Uterus (tissue), 4 donors: ENCODE measurements around the gene PPARA. TPM values are rescaled to one million over a fixed set of nuclear protein-coding genes. Genes with fewer than 3 reads are reported as not detected.

ENCODE experiments used
- DNase-seq, 2 donors: peaks; one replicate each; pipeline ENCODE4 v3.0.0-alpha.2; 2019 to 2020
- H3K27ac ChIP-seq, 2 donors: fragments of 200-600 bp; sonication (generic); 1 replicate in 1 of 2; 2 replicates in 1 of 2; pipeline ENCODE4 v1.5.1; 2016 to 2018
- H3K27me3 ChIP-seq, 2 donors: fragments of 200-600 bp; sonication (generic); one replicate each; pipeline ENCODE4 v1.5.1; 2018 to 2019; ENCODE audit warnings: control low read depth in 1 of 2
- H3K36me3 ChIP-seq, 2 donors: fragments of 200-600 bp; sonication (generic); one replicate each; pipeline ENCODE4 v1.5.1; 2019; ENCODE audit warnings: control low read depth in 1 of 2
- H3K4me1 ChIP-seq, 2 donors: fragments of 200-600 bp; sonication (generic); one replicate each; pipeline ENCODE4 v1.5.1; 2018 to 2019; ENCODE audit warnings: control low read depth in 1 of 2
- H3K4me3 ChIP-seq, 2 donors: fragments of 200-600 bp; sonication (generic); 1 replicate in 1 of 2; 2 replicates in 1 of 2; pipeline ENCODE4 v1.5.1; 2018 to 2019; ENCODE audit warnings: mild to moderate bottlenecking in 1 of 2
- H3K9me3 ChIP-seq, 2 donors: fragments of 200-600 bp; sonication (generic); one replicate each; pipeline ENCODE4 v1.5.1; 2019; ENCODE audit warnings: control low read depth in 1 of 2
- CTCF ChIP-seq, 4 experiments: fragments of 200-600 bp in 2 of 4; fragments of 450-650 bp in 2 of 4; sonication (generic) in 2 of 4; IDR thresholded peaks; one replicate each; pipeline ENCODE4 v1.5.1; 2016 to 2019; ENCODE audit warnings: antibody characterized with exemption in 4 of 4, mild to moderate bottlenecking in 2 of 4, moderate library complexity in 1 of 4
- POLR2A ChIP-seq, 2 donors: fragments of 450-650 bp; IDR thresholded peaks; one replicate each; pipeline ENCODE4 v1.6.1; 2016; ENCODE audit warnings: antibody characterized with exemption in 2 of 2, mild to moderate bottlenecking in 1 of 2, moderate library complexity in 1 of 2
- intact Hi-C: fragments of 100-400 bp; cut with DNase I; formaldehyde crosslinking; loops from one replicate; pipeline ENCODE4 v1.15.1; 2023; ENCODE audit warnings: low total_unique reads
- total RNA-seq, 4 donors: library from RNA; depleted of rRNA in 3 of 4; stranded (reverse); fragments of >200 nt in 3 of 4; gene quantifications; one replicate each; pipeline versions ENCODE4 v1.1.0 to v1.2.4, GENCODE V29; 2014 to 2023
- donor health status: DM: yes; HTN: yes; CAD: no.

Gene PPARA
- total RNA-seq, 4 donors from 2014 or later = 1.8 to 24.8 (median 14.0) TPM

DNA sequence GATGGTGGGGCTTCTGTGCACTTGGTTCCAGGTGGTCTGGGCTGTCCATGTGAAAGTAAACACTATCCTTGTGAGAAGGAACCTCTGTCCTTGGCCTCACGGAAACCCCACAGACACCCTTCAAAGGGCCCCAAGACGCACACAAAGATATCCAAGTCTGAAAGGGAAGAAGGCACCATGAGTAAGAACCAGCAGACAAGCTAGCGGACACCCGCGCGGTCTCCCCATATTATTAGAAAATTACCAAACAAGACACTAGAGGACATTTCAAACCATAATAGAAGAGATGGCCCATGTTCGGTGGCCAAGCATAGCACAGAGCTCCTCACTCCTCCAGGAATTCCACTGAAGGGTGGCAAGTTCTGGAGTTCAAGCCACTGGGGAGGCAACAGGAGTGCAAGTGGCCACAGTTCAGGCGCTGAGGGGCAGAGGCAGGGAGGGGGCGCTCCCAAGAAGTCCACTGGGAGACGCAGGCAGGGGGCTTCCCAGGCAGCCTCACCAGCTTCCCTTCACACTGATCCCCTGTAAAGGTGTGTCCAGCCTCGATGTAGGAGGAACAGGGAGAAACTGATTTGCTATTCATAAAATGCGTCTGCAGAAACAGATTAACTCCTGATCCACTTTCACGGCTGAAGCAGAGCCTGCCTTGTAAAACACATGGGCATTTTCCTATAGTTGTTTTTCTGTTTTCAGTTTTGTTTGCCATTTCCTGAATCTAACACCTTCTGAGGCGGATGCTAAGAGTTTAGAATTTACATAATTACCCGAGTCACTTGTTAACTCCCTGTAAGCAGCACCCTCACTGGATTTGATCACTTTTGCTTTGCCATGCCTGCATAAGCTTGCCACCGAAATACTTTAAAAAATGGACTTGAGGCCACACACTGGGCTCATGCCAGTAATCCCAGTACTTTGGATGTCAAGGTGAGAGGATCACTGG lies 9.1 kb upstream of the PPARA start:
- intact Hi-C loops = no loop called here
- Histone ChIP-seq H3K27ac (no peak overlapping the region), H3K4me1 (no peaks in the 10 kb centered on the region), H3K36me3 (no peaks in the 10 kb centered on the region), H3K9me3 (no peaks in the 10 kb centered on the region), H3K4me3 (no peak overlapping the region), H3K27me3 (no peaks in the 10 kb centered on the region)
- DNase-seq = no peak
- TF ChIP-seq CTCF (IDR thresholded peaks at IDR 0.05) (no peak), POLR2A (IDR thresholded peaks at IDR 0.05) (no peak)

- intact Hi-C loops = no loop called here
- Histone ChIP-seq H3K4me3 (no peak overlapping the region), H3K9me3 (no peaks in the 10 kb centered on the region), H3K36me3 (no peaks in the 10 kb centered on the region), H3K27me3 (no peaks in the 10 kb centered on the region), H3K27ac (no peak overlapping the region), H3K4me1 (no peaks in the 10 kb centered on the region)
- TF ChIP-seq POLR2A (IDR thresholded peaks at IDR 0.05) = no peak
- TF ChIP-seq CTCF (IDR thresholded peaks at IDR 0.05) = no peak
- no peak for DNase-seq
Observed at GRCh38 chr22:46142548-46143490, 7.5 kb upstream of the PPARA start.

GRCh38 chr22:46143491-46144147 lies 6.7 kb upstream of the PPARA start:
- DNase-seq = no peak
- intact Hi-C loops = no loop called here
- H3K4me3 ChIP-seq = no peak overlapping the region
- H3K27me3 ChIP-seq = no peaks in the 10 kb centered on the region
- TF ChIP-seq POLR2A (IDR thresholded peaks at IDR 0.05) = no peak
- TF ChIP-seq CTCF (IDR thresholded peaks at IDR 0.05) = no peak
- no peak overlapping the region for H3K27ac ChIP-seq
- H3K4me1 ChIP-seq = no peaks in the 10 kb centered on the region
- H3K9me3 ChIP-seq = no peaks in the 10 kb centered on the region
- H3K36me3 ChIP-seq = no peaks in the 10 kb centered on the region

DNA sequence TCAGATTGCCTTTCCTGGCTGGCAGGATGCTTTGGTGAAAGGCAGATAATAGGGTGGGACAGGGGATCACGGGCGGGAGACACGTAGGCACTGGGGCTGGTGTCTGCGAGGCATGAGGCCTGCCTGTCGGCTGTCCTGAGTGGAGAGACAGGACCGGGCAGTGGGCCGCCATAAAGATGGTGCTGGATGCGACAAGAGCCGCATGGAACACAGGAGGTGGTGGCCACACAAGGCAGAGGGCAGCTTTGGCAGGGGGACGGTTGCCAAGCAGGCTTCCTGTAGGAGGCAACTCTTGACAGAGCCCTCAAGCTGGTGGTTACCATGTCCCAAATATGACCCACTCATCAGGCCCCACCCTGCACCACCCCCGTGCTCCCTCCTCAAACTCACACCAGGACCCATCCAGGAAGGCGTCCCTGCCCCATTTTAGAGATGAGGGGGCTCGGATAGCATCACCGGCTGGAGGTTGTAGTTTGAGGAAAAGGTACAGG lies 4.9 kb upstream of the PPARA start:
- H3K4me3 ChIP-seq = no peak overlapping the region
- H3K27me3 ChIP-seq = no peaks in the 10 kb centered on the region
- no peaks in the 10 kb centered on the region for H3K4me1 ChIP-seq
- no peaks in the 10 kb centered on the region for H3K9me3 ChIP-seq
- no peaks in the 10 kb centered on the region for H3K36me3 ChIP-seq
- H3K27ac ChIP-seq = no peak overlapping the region
- DNase-seq = peak in 1 of 2 donors; percentile 11
- intact Hi-C loops = no loop called here
- TF ChIP-seq CTCF (IDR thresholded peaks at IDR 0.05) (no peak), POLR2A (IDR thresholded peaks at IDR 0.05) (no peak)
